GM19455 (cell line): Measurements from ENCODE around the gene GRIK4.
"Not testable (repeated sequence)": the region's sequence is repeated elsewhere in the genome, so short reads cannot be mapped to it uniquely, and the experiment has no call there.

Experiments used
- ATAC-seq: cut with Tn5 transposase; IDR thresholded peaks from one replicate; pipeline ENCODE4 v1.9.1; 2021; ENCODE audit not compliant: unreplicated experiment

The GRIK4 gene

GRCh38 chr11:120568572-120569307 is 57.2 kb downstream of the GRIK4 start:
- no peak for ATAC-seq

GRCh38 chr11:120569861-120570260 is 58.3 kb downstream of the GRIK4 start:
- ATAC-seq: no peak

GRCh38 chr11:120571476-120571875 is 59.9 kb downstream of the GRIK4 start:
- ATAC-seq: no peak

GRCh38 chr11:120573756-120574354 is 62.3 kb downstream of the GRIK4 start:
- ATAC-seq: no peak

GRCh38 chr11:120574876-120575275 is 63.3 kb downstream of the GRIK4 start:
- ATAC-seq: no peak

- ATAC-seq: no peak
Measured at GRCh38 chr11:120575461-120575860, 63.9 kb downstream of the GRIK4 start.

- ATAC-seq: no peak
Measured at GRCh38 chr11:120576606-120577005, 65.1 kb downstream of the GRIK4 start.

- no peak for ATAC-seq
Measured at GRCh38 chr11:120577041-120577440, 65.5 kb downstream of the GRIK4 start.

- no peak for ATAC-seq
Measured at GRCh38 chr11:120577624-120578363, 66.2 kb downstream of the GRIK4 start.

- no peak for ATAC-seq
Measured at GRCh38 chr11:120578596-120579154, 67.1 kb downstream of the GRIK4 start.

- ATAC-seq: no peak
Measured at GRCh38 chr11:120579611-120580031, 68.1 kb downstream of the GRIK4 start.

GRCh38 chr11:120581313-120581712 is 69.8 kb downstream of the GRIK4 start:
- ATAC-seq: no peak

GRCh38 chr11:120582535-120582934 is 71.0 kb downstream of the GRIK4 start:
- not testable (repeated sequence) for ATAC-seq

GRCh38 chr11:120586072-120586471 is 74.5 kb downstream of the GRIK4 start:
- ATAC-seq: no peak

GRCh38 chr11:120586728-120587127 is 75.2 kb downstream of the GRIK4 start:
- ATAC-seq: no peak

GRCh38 chr11:120587299-120587698 is 75.8 kb downstream of the GRIK4 start:
- ATAC-seq: no peak

- no peak for ATAC-seq
Measured at GRCh38 chr11:120589376-120589775, 77.8 kb downstream of the GRIK4 start.

- no peak for ATAC-seq
Measured at GRCh38 chr11:120590472-120590871, 78.9 kb downstream of the GRIK4 start.

GRCh38 chr11:120594746-120595145 is 83.2 kb downstream of the GRIK4 start:
- no peak for ATAC-seq

GRCh38 chr11:120595557-120595956 is 84.0 kb downstream of the GRIK4 start:
- ATAC-seq: no peak
